Calu3 (cell line): ENCODE measurements around the gene FNDC3B. TPM values are rescaled to one million over a fixed set of nuclear protein-coding genes. Genes with fewer than 3 reads are reported as not detected.

Experiments used
- BruUV-seq: library from RNA; stranded (reverse); fragments of 400-500 nt; replicated peaks from 2 replicates; lab custom pipeline; 2021; lab: Mats Ljungman, UMichigan
- CTCF ChIA-PET: fragments of 300-600 bp; sonication (Branson Sonifier 250); formaldehyde crosslinking; loops from one replicate; lab custom pipeline; 2022; ENCODE audit warnings: antibody characterized with exemption; lab: Charles Lee
- DNase-seq: peaks from one replicate; pipeline ENCODE4 v3.0.0; 2022
- H3K27ac Mint-ChIP-seq: one replicate; pipeline ENCODE4 v1.8.0; 2022; ENCODE audit warnings: mixed read lengths; ENCODE audit not compliant: unreplicated experiment
- H3K27me3 Mint-ChIP-seq: one replicate; pipeline ENCODE4 v1.8.0; 2022; ENCODE audit warnings: mixed read lengths; ENCODE audit not compliant: unreplicated experiment
- H3K36me3 Mint-ChIP-seq: one replicate; pipeline ENCODE4 v1.8.0; 2022; ENCODE audit warnings: mild to moderate bottlenecking, moderate library complexity, mixed read lengths; ENCODE audit not compliant: insufficient read depth, unreplicated experiment
- H3K4me1 Mint-ChIP-seq: one replicate; pipeline ENCODE4 v1.8.0; 2022; ENCODE audit warnings: mild to moderate bottlenecking, low read depth, mixed read lengths; ENCODE audit not compliant: unreplicated experiment
- H3K4me3 Mint-ChIP-seq: one replicate; pipeline ENCODE4 v1.8.0; 2022; ENCODE audit warnings: mild to moderate bottlenecking, low read depth, moderate library complexity, mixed read lengths; ENCODE audit not compliant: unreplicated experiment
- H3K9me3 Mint-ChIP-seq: one replicate; pipeline ENCODE4 v1.8.0; 2022; ENCODE audit warnings: low read depth, mixed read lengths; ENCODE audit not compliant: unreplicated experiment
- intact Hi-C: fragments of 100-400 bp; cut with micrococcal nuclease; formaldehyde crosslinking; loops from one replicate; pipeline ENCODE4 v1.10.0; 2022; ENCODE audit not compliant: unreplicated experiment
- total RNA-seq: library from RNA; stranded (reverse); gene quantifications from 2 replicates; pipeline ENCODE4 v1.2.3, GENCODE V29; 2022
- TF ChIP-seq, protein P1 (sequence below): fragments of 200-600 bp; IDR thresholded peaks from one replicate; pipeline ENCODE4 v1.8.0; 2022; ENCODE audit warnings: antibody characterized with exemption; ENCODE audit not compliant: unreplicated experiment

The FNDC3B gene
- total RNA-seq, 1 experiment from 2014 or later: 453 TPM

DNA sequence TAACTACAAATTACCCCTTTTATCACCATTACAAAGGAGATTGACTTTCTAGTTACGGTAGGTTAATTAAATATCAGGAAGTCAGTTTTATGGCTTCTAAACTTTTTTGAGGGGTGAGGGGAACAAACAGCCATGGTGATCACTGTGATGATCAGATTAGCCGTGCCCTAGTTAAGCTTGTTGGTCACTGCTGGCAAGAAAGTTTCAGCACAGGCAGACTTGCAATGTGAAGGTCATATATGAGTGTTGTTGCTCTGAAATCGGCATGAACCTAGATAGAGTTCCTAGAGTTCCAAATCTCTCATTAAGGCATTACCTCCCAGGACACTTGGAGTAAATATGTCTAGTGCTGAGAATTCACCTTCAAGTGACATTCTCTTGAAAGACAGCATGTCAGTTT is 252.3 kb downstream of the FNDC3B start:
- CTCF ChIA-PET: no interaction called here
- TF ChIP-seq, protein P1, sequence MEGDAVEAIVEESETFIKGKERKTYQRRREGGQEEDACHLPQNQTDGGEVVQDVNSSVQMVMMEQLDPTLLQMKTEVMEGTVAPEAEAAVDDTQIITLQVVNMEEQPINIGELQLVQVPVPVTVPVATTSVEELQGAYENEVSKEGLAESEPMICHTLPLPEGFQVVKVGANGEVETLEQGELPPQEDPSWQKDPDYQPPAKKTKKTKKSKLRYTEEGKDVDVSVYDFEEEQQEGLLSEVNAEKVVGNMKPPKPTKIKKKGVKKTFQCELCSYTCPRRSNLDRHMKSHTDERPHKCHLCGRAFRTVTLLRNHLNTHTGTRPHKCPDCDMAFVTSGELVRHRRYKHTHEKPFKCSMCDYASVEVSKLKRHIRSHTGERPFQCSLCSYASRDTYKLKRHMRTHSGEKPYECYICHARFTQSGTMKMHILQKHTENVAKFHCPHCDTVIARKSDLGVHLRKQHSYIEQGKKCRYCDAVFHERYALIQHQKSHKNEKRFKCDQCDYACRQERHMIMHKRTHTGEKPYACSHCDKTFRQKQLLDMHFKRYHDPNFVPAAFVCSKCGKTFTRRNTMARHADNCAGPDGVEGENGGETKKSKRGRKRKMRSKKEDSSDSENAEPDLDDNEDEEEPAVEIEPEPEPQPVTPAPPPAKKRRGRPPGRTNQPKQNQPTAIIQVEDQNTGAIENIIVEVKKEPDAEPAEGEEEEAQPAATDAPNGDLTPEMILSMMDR: no peak
- no TSS peak for BruUV-seq
- DNase-seq: no peak
- no peak overlapping the region for H3K4me3 Mint-ChIP-seq
- H3K9me3 Mint-ChIP-seq: no peaks in the 10 kb centered on the region
- H3K27ac Mint-ChIP-seq: no peak overlapping the region
- intact Hi-C loops: no loop called here
- peaks cover 80% of the 10 kb centered on the region for H3K36me3 Mint-ChIP-seq
- H3K4me1 Mint-ChIP-seq: peaks cover 47% of the 10 kb centered on the region
- no peaks in the 10 kb centered on the region for H3K27me3 Mint-ChIP-seq

DNA sequence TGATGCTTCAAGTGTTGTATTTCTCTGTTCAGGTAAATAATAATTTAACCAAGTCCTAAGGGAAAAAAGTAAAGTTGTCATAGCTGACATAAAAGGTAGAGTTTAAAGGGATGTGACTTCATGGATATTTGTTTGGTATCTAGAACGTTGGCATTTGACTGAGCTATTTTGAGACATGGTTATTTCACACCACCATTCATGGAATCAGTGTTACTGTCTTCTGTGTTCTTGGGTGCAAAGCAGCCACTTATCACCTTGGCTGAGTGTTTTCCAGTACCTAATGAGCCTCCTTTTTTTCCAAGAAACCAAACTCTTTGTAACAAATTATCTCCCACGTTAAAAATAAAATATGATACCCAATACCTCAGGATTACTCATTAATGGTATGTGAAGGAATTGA is 253.0 kb downstream of the FNDC3B start:
- BruUV-seq: no TSS peak
- peaks cover 80% of the 10 kb centered on the region for H3K36me3 Mint-ChIP-seq
- no peak overlapping the region for H3K27ac Mint-ChIP-seq
- CTCF ChIA-PET: interaction anchor here (0.5 kb wide), 1 partner anchor 170 kb away, joined by 4 read pairs; no protein-coding TSS in a partner anchor
- DNase-seq: no peak
- intact Hi-C loops: no loop called here
- TF ChIP-seq, protein P1: no peak
- H3K4me1 Mint-ChIP-seq: peaks cover 41% of the 10 kb centered on the region
- no peak overlapping the region for H3K4me3 Mint-ChIP-seq
- no peaks in the 10 kb centered on the region for H3K9me3 Mint-ChIP-seq
- no peaks in the 10 kb centered on the region for H3K27me3 Mint-ChIP-seq

DNA sequence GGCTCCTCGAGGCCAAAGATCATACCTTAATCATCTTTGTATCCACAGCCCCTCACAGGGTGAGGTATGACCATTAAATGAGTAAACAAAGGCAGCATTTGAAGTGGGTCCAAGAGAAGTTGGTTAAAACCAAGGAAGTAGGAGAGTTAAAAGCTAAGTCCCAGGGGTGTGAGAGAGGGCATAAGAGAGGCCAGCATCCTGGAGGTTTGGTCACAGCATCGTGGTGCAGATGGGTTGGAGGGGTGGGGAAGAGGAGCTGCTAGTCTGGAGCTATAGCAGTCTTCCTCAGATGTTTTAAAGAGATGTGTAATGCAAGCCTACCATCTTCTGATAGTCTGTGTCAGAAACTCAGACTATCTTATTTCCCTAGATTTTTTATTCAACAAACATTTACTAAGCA is 253.7 kb downstream of the FNDC3B start:
- H3K9me3 Mint-ChIP-seq: no peaks in the 10 kb centered on the region
- TF ChIP-seq, protein P1: no peak
- DNase-seq: no peak
- CTCF ChIA-PET: no interaction called here
- H3K36me3 Mint-ChIP-seq: peaks cover 83% of the 10 kb centered on the region
- H3K27ac Mint-ChIP-seq: no peak overlapping the region
- BruUV-seq: no TSS peak
- H3K27me3 Mint-ChIP-seq: no peaks in the 10 kb centered on the region
- no peak overlapping the region for H3K4me3 Mint-ChIP-seq
- H3K4me1 Mint-ChIP-seq: peaks cover 38% of the 10 kb centered on the region
- intact Hi-C loops: no loop called here

DNA sequence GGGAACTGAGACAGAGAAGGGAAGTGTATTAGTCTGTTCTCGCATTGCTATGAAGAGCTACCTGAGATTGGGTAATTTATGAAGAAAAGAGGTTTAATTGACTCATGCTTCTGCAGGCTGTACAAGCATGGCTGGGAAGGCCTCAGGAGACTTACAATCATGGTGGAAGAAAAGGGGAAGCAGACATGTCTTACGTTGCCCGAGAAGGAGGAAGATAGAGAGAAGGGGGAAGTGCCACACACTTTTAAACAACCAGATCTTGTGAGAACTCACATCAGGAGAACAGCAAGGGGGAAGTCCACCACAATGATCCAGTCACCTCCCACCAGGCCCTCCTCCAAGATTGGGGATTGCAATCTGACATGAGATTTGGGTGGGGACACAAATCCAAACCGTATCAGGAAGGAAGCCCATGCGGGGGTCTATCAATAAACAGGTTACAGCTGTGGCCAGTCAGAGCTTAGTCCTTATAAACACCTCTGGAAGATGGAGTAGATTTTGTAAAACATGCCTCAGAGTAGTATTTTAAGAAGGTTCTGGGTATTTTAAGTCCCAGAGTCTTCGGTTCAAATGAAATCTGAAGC is 254.9 kb downstream of the FNDC3B start:
- H3K9me3 Mint-ChIP-seq: no peaks in the 10 kb centered on the region
- peaks cover 32% of the 10 kb centered on the region for H3K4me1 Mint-ChIP-seq

More for the DNA sequence above, 254.9 kb downstream of the FNDC3B start:
- BruUV-seq: no TSS peak
- CTCF ChIA-PET: no interaction called here
- no peak for DNase-seq
- intact Hi-C loops: no loop called here
- peaks cover 82% of the 10 kb centered on the region for H3K36me3 Mint-ChIP-seq
- TF ChIP-seq, protein P1: no peak
- H3K27me3 Mint-ChIP-seq: no peaks in the 10 kb centered on the region
- H3K27ac Mint-ChIP-seq: peak overlapping the region; percentile 25
- no peak overlapping the region for H3K4me3 Mint-ChIP-seq
